BE2C (cell line): ENCODE measurements around the gene HIGD1C. TPM values are rescaled to one million over a fixed set of nuclear protein-coding genes. Genes with fewer than 3 reads are reported as not detected.
"Not testable (repeated sequence)": the region's sequence is repeated elsewhere in the genome, so short reads cannot be mapped to it uniquely, and the experiment has no call there.

Experiments
- DNase-seq: peaks from one replicate; pipeline ENCODE4 v3.0.0-alpha.2; 2020
- H3K27me3 ChIP-seq: fragments of 250-450 bp; sonication (Bioruptor Pico); 2 replicates; pipeline ENCODE4 v1.5.1; 2020; ENCODE audit warnings: mild to moderate bottlenecking
- H3K36me3 ChIP-seq: fragments of 250-450 bp; sonication (Bioruptor Pico); 2 replicates; pipeline ENCODE4 v1.5.1; 2020; ENCODE audit warnings: mild to moderate bottlenecking
- H3K4me1 ChIP-seq: fragments of 250-450 bp; sonication (Bioruptor Pico); 2 replicates; pipeline ENCODE4 v1.5.1; 2020
- H3K4me3 ChIP-seq: 2 replicates; pipeline ENCODE4 v1.5.1; 2011; ENCODE audit warnings: low read depth, low read length
- H3K9me3 ChIP-seq: fragments of 250-450 bp; sonication (Bioruptor Pico); 2 replicates; pipeline ENCODE4 v1.5.1; 2020
- CTCF ChIP-seq: IDR thresholded peaks from 2 replicates; pipeline ENCODE4 v1.5.1; 2012; ENCODE audit warnings: mild to moderate bottlenecking, low read depth, low read length
- polyA plus RNA-seq: library from polyadenylated mRNA; unstranded; fragments of >200 nt; gene quantifications from one replicate; pipeline ENCODE4 v1.2.1, GENCODE V29; 2012; ENCODE audit warnings: low read depth, missing spikeins; ENCODE audit not compliant: insufficient read length, insufficient read depth

The HIGD1C gene
- polyA plus RNA-seq: not detected

- Histone ChIP-seq H3K4me3 (no peak within 1 kb of the TSS), H3K4me1 (peaks cover 39% of the 10 kb centered on the region), H3K27me3 (no peaks in the 10 kb centered on the region), H3K36me3 (no peaks in the 10 kb centered on the region), H3K9me3 (no peaks in the 10 kb centered on the region)
- DNase-seq: no peak
- TF ChIP-seq CTCF: no peak
Measured at GRCh38 chr12:50952510-50952909, at the start of gene HIGD1C. TSS of gene HIGD1C (plus strand) at chr12:50952544. CDS start at chr12:50953999, 1,455 bp downstream.

GRCh38 chr12:50908479-50908878 lies 43.9 kb upstream of the HIGD1C start:
- not testable (repeated sequence) for DNase-seq, H3K9me3 ChIP-seq, H3K4me3 ChIP-seq, H3K36me3 ChIP-seq, H3K27me3 ChIP-seq, H3K4me1 ChIP-seq

- H3K4me3 ChIP-seq, H3K27me3 ChIP-seq, H3K4me1 ChIP-seq, H3K36me3 ChIP-seq, DNase-seq: not testable (repeated sequence)
- peaks cover 11% of the 10 kb centered on the region for H3K9me3 ChIP-seq
Measured at GRCh38 chr12:50912361-50912760, 40.0 kb upstream of the HIGD1C start.

- no peak for DNase-seq
- no peak for TF ChIP-seq CTCF
- no peaks in the 10 kb centered on the region for H3K36me3 ChIP-seq
- H3K9me3 ChIP-seq: peaks cover 11% of the 10 kb centered on the region
- no peak overlapping the region for H3K4me3 ChIP-seq
- no peaks in the 10 kb centered on the region for H3K4me1 ChIP-seq
- no peaks in the 10 kb centered on the region for H3K27me3 ChIP-seq
Measured at GRCh38 chr12:50913224-50913623, 39.1 kb upstream of the HIGD1C start.

- H3K36me3 ChIP-seq: no peaks in the 10 kb centered on the region
- no peaks in the 10 kb centered on the region for H3K4me1 ChIP-seq
- peaks cover 11% of the 10 kb centered on the region for H3K9me3 ChIP-seq
- no peak for TF ChIP-seq CTCF
- DNase-seq: no peak
- H3K4me3 ChIP-seq: no peak overlapping the region
- H3K27me3 ChIP-seq: no peaks in the 10 kb centered on the region
Measured at GRCh38 chr12:50914872-50915484, 37.4 kb upstream of the HIGD1C start.

GRCh38 chr12:50916292-50916691 lies 36.1 kb upstream of the HIGD1C start:
- Histone ChIP-seq H3K4me1 (no peaks in the 10 kb centered on the region), H3K36me3 (no peaks in the 10 kb centered on the region), H3K27me3 (no peaks in the 10 kb centered on the region), H3K9me3 (peaks cover 11% of the 10 kb centered on the region), H3K4me3 (no peak overlapping the region)
- no peak for DNase-seq
- TF ChIP-seq CTCF: no peak

- H3K27me3 ChIP-seq: no peaks in the 10 kb centered on the region
- H3K36me3 ChIP-seq: no peaks in the 10 kb centered on the region
- peaks cover 3% of the 10 kb centered on the region; the same call in 1 of the 2 replicates for H3K9me3 ChIP-seq
- H3K4me1 ChIP-seq: peaks cover 9% of the 10 kb centered on the region
- no peak for TF ChIP-seq CTCF
- no peak overlapping the region for H3K4me3 ChIP-seq
- no peak for DNase-seq
Measured at GRCh38 chr12:50918584-50919316, 33.6 kb upstream of the HIGD1C start.
